ENCODE data around the gene RANBP10. TPM values are rescaled to one million over a fixed set of nuclear protein-coding genes. Genes with fewer than 3 reads are reported as not detected.

RANBP10 gene
- total RNA-seq (2022; extraction: Qiagen RNA extraction; ENCODE audit: low read depth) = 8.1 to 9.9 TPM (median 8.8 TPM) in 5 replicates

GRCh38 chr16:67806428-67807147 is at the start of gene RANBP10, which contains the start of gene TSNAXIP1:
TSS of gene RANBP10 (minus strand) at chr16:67806560. CDS start at chr16:67806536, 24 bp downstream.
TSS of gene TSNAXIP1 (plus strand) at chr16:67806889. CDS start at chr16:67807150, 261 bp downstream.

DNA sequence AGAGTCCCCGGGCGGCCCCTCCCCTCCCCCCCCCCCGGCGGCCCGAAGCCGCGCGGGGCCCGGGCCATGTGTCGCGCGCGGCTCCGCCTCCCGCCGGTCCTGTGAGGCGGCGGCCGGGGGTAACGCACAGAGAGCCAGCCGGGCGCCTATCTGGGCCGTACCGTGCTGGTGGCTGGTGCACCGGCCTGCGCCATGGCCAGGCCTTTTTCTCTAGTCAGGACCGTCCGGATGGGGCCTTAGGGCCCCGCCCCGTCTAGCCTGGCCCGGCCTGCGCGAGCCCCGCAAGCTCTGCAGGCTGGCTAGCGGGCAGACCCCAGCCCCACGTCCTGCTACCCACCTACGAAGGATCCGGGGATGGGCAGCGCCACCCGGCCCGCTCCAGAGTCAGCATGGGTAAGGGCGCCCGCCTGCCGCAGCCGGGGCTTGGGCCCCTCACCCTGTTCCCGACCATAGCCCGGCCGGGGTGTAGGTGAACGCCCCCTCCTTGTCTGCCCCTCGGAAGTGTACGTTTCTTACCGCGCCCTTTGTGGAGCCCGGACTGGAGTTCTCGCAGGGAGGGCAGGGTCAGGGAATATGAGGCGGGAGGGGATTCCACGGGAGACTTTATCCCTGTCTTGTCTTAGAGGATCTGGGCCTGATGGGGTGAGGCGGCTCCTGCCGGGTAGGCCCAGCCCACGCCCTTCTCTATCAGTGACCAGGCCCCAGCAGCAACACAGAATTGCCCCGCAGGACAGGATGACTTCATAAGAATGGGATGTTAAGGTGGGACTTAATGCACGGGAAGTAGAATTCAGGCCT is 40.9 kb upstream of the RANBP10 start, which contains the start of gene CENPT:
Gene CENPT (minus strand): TSS at position 630 of the 798 bp plus-strand sequence. CDS start 13,834 bp downstream, outside the sequence.

GRCh38 chr16:67846320-67847063 is 40.1 kb upstream of the RANBP10 start, which contains the start of gene NUTF2:
TSS of gene NUTF2 (plus strand) at chr16:67846933. CDS start at chr16:67865131, 18,198 bp downstream.

DNA sequence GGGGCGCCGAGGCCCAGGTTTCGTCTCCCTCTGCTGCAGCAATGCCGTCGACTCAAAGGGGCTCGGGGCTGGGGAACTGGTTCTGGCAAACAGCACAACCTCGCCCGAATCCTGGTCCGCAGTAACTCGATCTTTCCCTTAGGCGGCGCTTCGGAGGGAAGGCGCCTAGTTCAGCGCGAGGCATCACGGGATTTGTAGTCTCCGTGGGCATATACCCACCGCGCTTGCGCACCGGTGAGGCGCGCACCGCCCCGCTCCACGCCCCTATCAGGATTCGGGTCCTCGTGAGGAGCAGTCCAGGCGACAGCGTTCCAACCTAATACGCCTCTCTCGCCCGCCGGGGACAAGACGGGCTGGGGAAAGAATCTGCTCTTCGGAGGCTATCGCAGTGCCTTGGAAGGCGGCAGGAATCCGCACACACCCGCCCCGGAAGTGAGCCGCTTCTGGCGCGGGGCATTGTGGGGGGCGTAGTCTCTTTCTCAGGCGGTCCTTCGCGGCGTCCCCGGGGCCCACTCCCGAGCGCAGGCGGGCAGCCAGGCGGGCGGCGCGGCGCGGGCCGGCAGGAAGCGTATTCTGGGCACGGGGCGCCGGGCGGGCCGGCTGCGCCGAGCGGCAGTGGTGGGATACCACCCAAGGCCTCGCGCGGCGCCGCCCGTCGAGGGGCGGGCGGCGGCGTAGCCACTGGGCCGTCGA is 35.6 kb upstream of the RANBP10 start, which contains the start of gene THAP11:
Gene THAP11 (plus strand): TSS at position 505 of the 693 bp plus-strand sequence. CDS start 235 bp downstream, outside the sequence.

DNA sequence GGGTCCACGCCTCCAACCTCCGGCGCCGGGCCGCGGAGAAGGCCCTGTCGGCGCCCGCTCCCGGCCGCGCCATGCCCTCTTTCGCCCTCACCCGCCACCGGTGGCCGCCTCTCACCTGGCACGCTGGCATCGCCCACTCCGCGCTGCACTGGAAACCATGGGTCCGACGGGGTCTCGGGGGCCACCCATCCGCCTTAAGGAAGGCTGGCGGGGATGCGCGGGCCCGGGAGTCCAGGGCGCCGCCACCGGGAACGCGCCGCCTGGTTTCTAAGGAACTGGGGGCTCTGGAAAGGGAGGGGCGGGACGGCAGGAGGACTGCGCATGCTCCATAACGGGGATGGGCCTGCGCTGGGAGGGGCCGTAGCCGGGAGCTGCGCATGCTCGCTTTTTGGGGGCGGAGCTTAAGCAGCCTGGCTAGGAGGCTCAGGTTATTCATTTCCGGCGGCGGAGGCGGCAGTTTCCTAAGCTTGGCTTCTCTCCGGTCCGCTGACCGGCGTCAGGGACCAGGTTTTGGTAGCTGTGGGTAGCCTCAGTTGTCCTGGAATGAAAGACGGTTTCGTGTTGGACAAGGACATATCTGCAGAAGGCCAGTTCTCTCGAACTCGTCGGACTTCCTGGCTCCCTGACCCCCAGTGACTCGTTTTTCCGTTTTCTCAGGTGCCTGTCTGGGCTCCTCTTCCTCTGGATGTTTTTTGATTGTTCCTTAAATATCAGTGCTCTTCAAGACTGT is 87.1 kb downstream of the RANBP10 start, which contains the start of gene GFOD2:
Gene GFOD2 (minus strand): TSS at position 269 of the 730 bp plus-strand sequence. CDS start 33,601 bp downstream, outside the sequence.

Other genes with a start within 250 kb of the RANBP10 start
- gene CTCF, start 244.0 kb downstream of the RANBP10 start, total RNA-seq (2022; extraction: Qiagen RNA extraction; ENCODE audit: low read depth) = 28.6 to 39.1 TPM (median 38.0 TPM) in 5 replicates
- 1.0 to 2.0 TPM (median 1.7 TPM) in 5 replicates for gene CARMIL2, start 161.4 kb downstream of the RANBP10 start, total RNA-seq (2022; extraction: Qiagen RNA extraction; ENCODE audit: low read depth)
- gene ACD, start 146.3 kb downstream of the RANBP10 start, total RNA-seq (2022; extraction: Qiagen RNA extraction; ENCODE audit: low read depth) = 23.8 to 36.1 TPM (median 33.6 TPM) in 5 replicates
- 1.2 to 2.1 TPM (median 1.7 TPM) in 5 replicates for gene PARD6A, start 145.6 kb downstream of the RANBP10 start, total RNA-seq (2022; extraction: Qiagen RNA extraction; ENCODE audit: low read depth)
- 9.4 to 11.1 TPM (median 10.4 TPM) in 5 replicates for gene ENKD1, start 139.8 kb downstream of the RANBP10 start, total RNA-seq (2022; extraction: Qiagen RNA extraction; ENCODE audit: low read depth)
- gene C16orf86, start 139.7 kb downstream of the RANBP10 start, total RNA-seq (2022; extraction: Qiagen RNA extraction; ENCODE audit: low read depth) = 0.14 TPM in 1 of 5 replicates, not detected in the others
- gene GFOD2, start 87.2 kb downstream of the RANBP10 start, total RNA-seq (2022; extraction: Qiagen RNA extraction; ENCODE audit: low read depth) = 16.9 to 17.9 TPM (median 17.0 TPM) in 5 replicates
- 0.33 to 0.71 TPM (median 0.46 TPM) in 5 replicates for gene TSNAXIP1, start 329 bp upstream of the RANBP10 start, total RNA-seq (2022; extraction: Qiagen RNA extraction; ENCODE audit: low read depth)
- 27.0 to 43.3 TPM (median 40.3 TPM) in 5 replicates for gene THAP11, start 35.8 kb upstream of the RANBP10 start, total RNA-seq (2022; extraction: Qiagen RNA extraction; ENCODE audit: low read depth)
- gene NUTF2, start 40.4 kb upstream of the RANBP10 start, total RNA-seq (2022; extraction: Qiagen RNA extraction; ENCODE audit: low read depth) = 237 to 270 TPM (median 244 TPM) in 5 replicates
- gene CENPT, start 41.1 kb upstream of the RANBP10 start, total RNA-seq (2022; extraction: Qiagen RNA extraction; ENCODE audit: low read depth) = 23.0 to 30.4 TPM (median 28.9 TPM) in 5 replicates
- gene EDC4, start 66.5 kb upstream of the RANBP10 start, total RNA-seq (2022; extraction: Qiagen RNA extraction; ENCODE audit: low read depth) = 50.7 to 67.5 TPM (median 64.8 TPM) in 5 replicates
- gene NRN1L, start 78.3 kb upstream of the RANBP10 start, total RNA-seq (2022; extraction: Qiagen RNA extraction; ENCODE audit: low read depth) = not detected in 5 replicates
- gene PSKH1, start 86.7 kb upstream of the RANBP10 start, total RNA-seq (2022; extraction: Qiagen RNA extraction; ENCODE audit: low read depth) = 10.0 to 16.2 TPM (median 15.6 TPM) in 5 replicates
- gene CTRL, start 125.3 kb upstream of the RANBP10 start, total RNA-seq (2022; extraction: Qiagen RNA extraction; ENCODE audit: low read depth) = 1.1 to 3.1 TPM (median 1.8 TPM) in 5 replicates
- gene PSMB10, start 130.3 kb upstream of the RANBP10 start, total RNA-seq (2022; extraction: Qiagen RNA extraction; ENCODE audit: low read depth) = 41.8 to 55.9 TPM (median 52.2 TPM) in 5 replicates
- 5.1 to 12.7 TPM (median 10.8 TPM) in 5 replicates for gene LCAT, start 137.6 kb upstream of the RANBP10 start, total RNA-seq (2022; extraction: Qiagen RNA extraction; ENCODE audit: low read depth)
- gene SLC12A4, start 162.1 kb upstream of the RANBP10 start, total RNA-seq (2022; extraction: Qiagen RNA extraction; ENCODE audit: low read depth) = 21.7 to 31.2 TPM (median 23.7 TPM) in 5 replicates
- gene DPEP3, start 173.9 kb upstream of the RANBP10 start, total RNA-seq (2022; extraction: Qiagen RNA extraction; ENCODE audit: low read depth) = not detected in 5 replicates
- not detected in 5 replicates for gene DPEP2, start 192.9 kb upstream of the RANBP10 start, total RNA-seq (2022; extraction: Qiagen RNA extraction; ENCODE audit: low read depth)
- not detected in 5 replicates for gene DPEP2NB, start 209.4 kb upstream of the RANBP10 start, total RNA-seq (2022; extraction: Qiagen RNA extraction; ENCODE audit: low read depth)
- gene DDX28, start 216.7 kb upstream of the RANBP10 start, total RNA-seq (2022; extraction: Qiagen RNA extraction; ENCODE audit: low read depth) = 18.0 to 23.0 TPM (median 20.5 TPM) in 5 replicates
- 17.4 to 18.0 TPM (median 18.0 TPM) in 5 replicates for gene DUS2, start 216.7 kb upstream of the RANBP10 start, total RNA-seq (2022; extraction: Qiagen RNA extraction; ENCODE audit: low read depth)

Data from A549 treated with RU486 at 1 μM for 4 hours (cell line).